Measurements from ENCODE around the gene ARHGAP23.
A peak's percentile ranks its signal among the peaks of the same experiment; 100 is the strongest.
"Not testable (repeated sequence)": the region's sequence is repeated elsewhere in the genome, so short reads cannot be mapped to it uniquely, and the experiment has no call there.

Gene ARHGAP23

DNA sequence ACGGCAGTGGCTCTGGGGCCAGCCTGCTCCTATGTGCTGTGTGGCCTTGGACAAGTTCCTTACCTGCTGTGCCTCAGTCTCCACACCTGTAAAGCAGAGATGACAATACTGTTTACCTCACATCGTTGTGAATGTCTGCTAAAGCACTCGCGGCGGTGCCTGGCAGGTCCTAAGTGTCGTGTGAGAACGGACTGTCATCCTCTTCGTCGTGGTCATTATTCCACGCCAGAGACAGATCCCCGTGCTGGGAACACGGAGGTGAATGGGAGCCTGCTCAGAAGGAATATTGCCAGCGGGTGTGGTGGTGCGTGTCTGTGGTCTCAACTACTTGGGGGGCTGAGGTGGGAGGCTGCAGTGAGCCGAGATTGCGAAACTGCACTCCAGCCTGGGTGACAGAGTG lies 65.9 kb downstream of the ARHGAP23 start:
- not testable (repeated sequence) for DNase-seq

GRCh38 chr17:38497656-38498055 lies 69.4 kb downstream of the ARHGAP23 start:
- DNase-seq, result not testable (repeated sequence)

GRCh38 chr17:38498353-38498752 lies 70.1 kb downstream of the ARHGAP23 start:
- no peak for DNase-seq

DNA sequence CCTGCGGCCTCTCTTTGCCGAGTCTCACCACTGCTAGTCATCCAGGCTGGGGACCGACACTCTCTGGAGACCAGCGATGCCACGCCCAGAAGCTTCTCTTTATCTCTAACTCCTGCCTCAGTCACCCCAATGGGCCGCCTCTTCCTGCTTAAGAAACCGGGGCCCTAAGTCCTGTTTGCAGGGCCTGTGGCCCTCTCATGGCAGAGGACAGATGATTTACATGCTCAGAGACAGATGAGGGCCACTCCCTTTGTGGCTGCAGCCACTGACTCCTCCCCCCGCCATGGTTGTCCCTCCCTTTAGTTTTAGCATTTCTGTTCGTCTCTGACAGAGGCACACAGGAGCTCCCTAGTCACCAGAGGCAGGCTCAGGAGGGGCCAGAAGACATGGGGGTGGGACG lies 71.0 kb downstream of the ARHGAP23 start:
- not testable (repeated sequence) for DNase-seq

DNA sequence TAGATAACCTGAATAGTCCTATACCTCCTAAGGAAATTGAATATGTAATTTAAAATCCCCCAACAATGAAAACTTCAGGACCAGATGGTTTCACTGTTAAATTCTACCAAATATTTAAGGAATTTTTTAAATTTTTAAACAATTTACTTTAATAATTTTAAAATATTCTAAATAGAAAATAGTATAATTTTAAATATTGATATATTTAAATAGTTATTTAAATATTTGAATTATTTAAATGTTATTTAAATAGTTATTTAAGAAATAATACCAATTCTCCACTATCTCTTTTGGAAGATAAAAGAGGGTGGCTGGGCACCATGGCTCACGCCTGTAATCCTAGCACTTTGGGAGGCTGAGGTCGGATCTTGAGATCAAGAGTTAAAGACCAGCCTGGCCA lies 73.5 kb downstream of the ARHGAP23 start:
- not testable (repeated sequence) for DNase-seq

- not testable (repeated sequence) for DNase-seq
These were observed 75.1 kb downstream of the ARHGAP23 start for GRCh38 chr17:38503286-38503913.

- no peak for DNase-seq
These were observed 76.0 kb downstream of the ARHGAP23 start for GRCh38 chr17:38504216-38504615.

GRCh38 chr17:38507436-38507835 lies 79.2 kb downstream of the ARHGAP23 start:
- no peak for DNase-seq

GRCh38 chr17:38507921-38508569 lies 79.8 kb downstream of the ARHGAP23 start:
- DNase-seq, result no peak

- no peak for DNase-seq
These were observed 80.3 kb downstream of the ARHGAP23 start for GRCh38 chr17:38508570-38508950.

- DNase-seq, result peak; percentile 28 to 43 (median 35)
These were observed 80.9 kb downstream of the ARHGAP23 start for GRCh38 chr17:38508954-38509771.

- DNase-seq, result no peak
These were observed 81.6 kb downstream of the ARHGAP23 start for GRCh38 chr17:38509772-38510420.

DNA sequence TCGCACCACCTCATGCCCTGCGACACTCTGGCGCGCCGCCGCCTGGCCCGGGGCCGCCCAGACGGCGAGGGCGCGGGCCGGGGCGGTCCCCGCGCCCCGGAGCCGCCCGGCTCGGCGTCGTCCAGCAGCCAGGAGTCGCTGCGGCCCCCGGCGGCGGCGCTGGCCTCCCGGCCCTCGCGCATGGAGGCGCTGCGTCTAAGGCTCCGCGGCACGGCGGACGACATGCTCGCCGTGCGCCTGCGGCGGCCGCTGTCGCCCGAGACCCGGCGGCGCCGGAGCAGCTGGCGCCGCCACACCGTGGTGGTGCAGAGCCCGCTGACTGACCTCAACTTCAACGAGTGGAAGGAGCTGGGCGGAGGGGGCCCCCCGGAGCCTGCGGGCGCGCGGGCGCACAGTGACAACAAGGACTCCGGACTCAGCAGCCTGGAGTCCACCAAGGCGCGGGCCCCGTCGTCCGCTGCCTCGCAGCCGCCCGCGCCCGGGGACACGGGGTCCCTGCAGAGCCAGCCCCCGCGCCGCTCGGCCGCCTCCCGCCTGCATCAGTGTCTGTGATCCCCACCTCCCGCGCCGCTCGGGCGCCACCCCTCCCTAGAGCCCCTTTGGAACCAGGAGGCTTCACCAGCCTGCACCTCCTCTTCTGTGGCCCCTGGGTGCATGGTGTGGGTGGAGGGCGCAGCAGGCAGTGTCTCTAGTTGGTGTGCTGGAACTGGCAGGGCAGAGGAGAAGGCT lies 82.3 kb downstream of the ARHGAP23 start:
- no peak for DNase-seq

GRCh38 chr17:38511150-38512108 lies 83.2 kb downstream of the ARHGAP23 start:
- DNase-seq, result no peak

DNA sequence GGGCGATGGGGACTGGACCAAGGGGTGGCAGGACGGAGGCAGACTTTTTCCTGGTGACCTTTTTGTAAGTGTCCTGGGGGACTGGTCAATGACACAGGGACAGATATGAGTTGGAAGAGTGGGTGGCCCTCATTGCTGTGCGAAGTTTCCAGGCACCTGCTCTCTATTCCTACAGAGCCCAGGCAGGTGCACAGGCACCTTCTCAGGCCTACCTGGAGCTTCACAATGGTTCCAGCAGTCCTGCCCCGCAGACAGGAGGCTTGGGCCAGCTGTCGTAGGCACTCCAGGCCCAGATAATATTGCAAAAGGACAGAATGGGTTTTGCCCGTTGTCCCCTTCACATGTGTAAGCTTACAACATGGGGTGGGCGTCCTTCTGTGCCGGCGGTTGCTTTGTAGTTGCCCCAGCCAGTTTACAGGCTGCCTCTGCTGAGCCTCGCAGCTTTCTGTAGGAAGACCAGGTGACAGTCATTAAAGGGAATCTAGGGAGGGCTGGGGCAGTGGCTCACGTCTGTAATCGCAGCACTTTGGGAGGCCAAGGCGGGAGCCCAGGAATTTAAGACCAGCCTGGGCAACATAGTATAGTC lies 84.3 kb downstream of the ARHGAP23 start:
- no peak for DNase-seq

DNA sequence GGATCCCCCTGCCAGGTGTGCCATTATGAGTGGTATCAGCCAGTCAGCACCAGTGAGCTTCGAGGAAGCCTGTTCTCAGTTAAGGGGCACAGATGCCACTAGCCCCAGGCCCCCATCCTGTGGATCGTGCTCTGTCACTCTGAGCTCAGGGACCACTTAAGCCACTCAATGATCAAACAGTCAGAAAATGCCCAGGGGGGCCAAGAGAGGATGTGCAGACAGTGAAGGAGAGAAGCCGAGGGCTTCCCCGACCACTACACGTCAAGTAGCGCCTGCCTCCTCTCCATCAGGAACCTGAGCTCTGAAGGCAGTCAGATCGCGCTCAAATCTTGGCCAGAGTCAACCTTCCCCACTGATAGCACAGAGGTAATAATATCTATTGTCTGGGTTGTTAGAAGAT lies 98.3 kb downstream of the ARHGAP23 start:
- not testable (repeated sequence) for DNase-seq

GRCh38 chr17:38528141-38528540 lies 99.9 kb downstream of the ARHGAP23 start:
- DNase-seq, result not testable (repeated sequence)

- DNase-seq, result not testable (repeated sequence)
These were observed 102.6 kb downstream of the ARHGAP23 start for GRCh38 chr17:38530856-38531255.

GRCh38 chr17:38531761-38532160 lies 103.5 kb downstream of the ARHGAP23 start:
- DNase-seq, result not testable (repeated sequence)

DNA sequence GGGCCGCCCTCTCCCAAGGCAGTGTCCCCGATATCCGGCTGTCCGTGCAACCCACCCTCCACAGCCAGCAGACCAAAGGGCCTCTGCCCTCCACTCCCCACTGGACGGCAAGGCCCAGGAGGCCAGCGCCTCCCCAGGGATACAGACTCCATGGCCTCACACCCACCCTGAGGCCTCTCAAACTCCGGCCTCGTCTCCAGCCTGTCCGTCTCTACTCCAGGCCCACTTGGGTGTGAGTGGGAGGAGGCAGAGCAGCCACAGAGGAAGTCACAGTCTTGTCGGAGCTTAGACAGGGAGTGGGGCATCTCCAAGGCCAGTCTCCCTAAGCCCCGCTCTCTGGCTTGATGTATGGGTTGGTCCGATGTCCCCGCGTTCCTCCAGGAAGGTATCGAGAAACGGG lies 104.2 kb downstream of the ARHGAP23 start:
- no peak for DNase-seq

DNA sequence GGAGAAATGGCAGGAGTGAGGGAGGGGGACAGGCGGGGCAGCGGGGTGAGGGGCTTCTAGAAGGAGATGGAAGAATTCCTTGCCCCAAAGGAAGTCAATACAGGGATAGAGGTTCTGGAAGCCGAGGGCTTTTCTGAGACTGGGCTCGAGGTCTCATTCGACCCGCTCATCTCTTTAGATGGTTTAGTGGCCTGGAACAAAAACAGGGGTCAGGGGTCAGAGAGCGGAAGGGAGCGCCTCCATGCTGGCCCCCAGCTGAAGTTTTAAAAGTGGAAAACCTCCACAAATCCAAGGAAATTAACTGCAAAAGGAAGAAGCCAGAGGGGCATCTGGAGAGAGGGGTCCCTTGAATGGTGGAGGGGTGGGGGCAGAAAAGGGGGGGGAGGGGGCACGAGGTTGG lies 105.0 kb downstream of the ARHGAP23 start:
- no peak for DNase-seq

All from activated CD4-positive, CD25-positive, alpha-beta regulatory T cell (primary cell).